CD4-positive, alpha-beta T cell (primary cell): Measurements from ENCODE around the gene FBXO9. TPM values are rescaled to one million over a fixed set of nuclear protein-coding genes. Genes with fewer than 3 reads are reported as not detected.

Experiments used
- ATAC-seq: fragments of 200-7000 bp; cut with Tn5 transposase; one replicate; pipeline ENCODE4 v1.10.0; 2022; ENCODE audit warnings: mild to moderate bottlenecking; ENCODE audit not compliant: poor library complexity
- CTCF ChIA-PET: fragments of 350-600 bp; sonication (Branson Sonifier 250); formaldehyde crosslinking; loops from one replicate; lab custom pipeline; 2021; ENCODE audit warnings: antibody characterized with exemption, inconsistent platforms; lab: Charles Lee
- POLR2A ChIA-PET: fragments of 350-600 bp; sonication (Branson Sonifier 250); formaldehyde crosslinking; loops from one replicate; lab custom pipeline; 2021; ENCODE audit warnings: antibody characterized with exemption, inconsistent platforms; lab: Charles Lee
- DNase-seq, 14 experiments: peaks; one replicate each; pipeline ENCODE4 v3.0.0-alpha.2; 2013 to 2020; ENCODE audit warnings: mixed read lengths in 2 of 14
- H3K27ac ChIP-seq, 2 donors: one replicate each; pipeline versions ENCODE4 v1.5.1 to v1.7.0; 2013; ENCODE audit warnings: low read length in 2 of 2, low read depth in 1 of 2, mild to moderate bottlenecking in 1 of 2
- H3K27me3 ChIP-seq, 2 experiments: 1 replicate in 1 of 2; 2 replicates in 1 of 2; pipeline versions ENCODE4 v1.6.1 to v1.7.0; 2013; ENCODE audit warnings: low read length in 2 of 2, control low read depth in 1 of 2, mild to moderate bottlenecking in 1 of 2, moderate library complexity in 1 of 2; ENCODE audit not compliant: insufficient read depth in 2 of 2, control insufficient read depth in 1 of 2
- H3K36me3 ChIP-seq: one replicate; pipeline ENCODE4 v1.6.1; 2013; ENCODE audit warnings: low read length, control low read depth; ENCODE audit not compliant: insufficient read depth
- H3K4me1 ChIP-seq: one replicate; pipeline ENCODE4 v1.6.1; 2013; ENCODE audit warnings: low read length, control low read depth; ENCODE audit not compliant: insufficient read depth
- H3K4me3 ChIP-seq: one replicate; pipeline ENCODE4 v1.5.1; 2013; ENCODE audit warnings: mild to moderate bottlenecking, low read length, moderate library complexity
- H3K9me3 ChIP-seq, 2 experiments: 1 replicate in 1 of 2; 2 replicates in 1 of 2; pipeline versions ENCODE4 v1.6.1 to v1.7.0; 2013; ENCODE audit warnings: low read length in 2 of 2, mild to moderate bottlenecking in 2 of 2, control low read depth in 1 of 2, moderate library complexity in 1 of 2; ENCODE audit not compliant: control insufficient read depth in 1 of 2, insufficient read depth in 1 of 2
- H3K27ac Mint-ChIP-seq: one replicate; pipeline ENCODE4 v1.8.0; 2020; ENCODE audit warnings: mixed read lengths
- H3K27me3 Mint-ChIP-seq: one replicate; pipeline ENCODE4 v1.8.0; 2021; ENCODE audit warnings: mixed read lengths
- H3K36me3 Mint-ChIP-seq: one replicate; pipeline ENCODE4 v1.8.0; 2021; ENCODE audit warnings: low read depth, mixed read lengths
- H3K4me1 Mint-ChIP-seq: one replicate; pipeline ENCODE4 v1.8.0; 2021; ENCODE audit warnings: low read depth, mixed read lengths
- H3K4me3 Mint-ChIP-seq: one replicate; pipeline ENCODE4 v1.8.0; 2020; ENCODE audit warnings: mild to moderate bottlenecking, mixed read lengths
- H3K9me3 Mint-ChIP-seq: one replicate; pipeline ENCODE4 v1.8.0; 2020; ENCODE audit warnings: mixed read lengths
- intact Hi-C, 2 experiments: fragments of 100-400 bp; cut with DNase I in 1 of 2; cut with micrococcal nuclease in 1 of 2; formaldehyde crosslinking; loops; one replicate each; pipeline versions ENCODE4 v1.15.1 to v1.9.0; 2023 to 2025; cut with DNase I, micrococcal nuclease
- total RNA-seq, 174 experiments: library from RNA in 2 of 174; stranded (reverse) in 2 of 174; gene quantifications; one replicate each; pipeline ENCODE4 v1.2.3 and lab custom pipeline; 2021 to 2026
- TF ChIP-seq, protein P1 (sequence below): fragments of 200-600 bp; IDR thresholded peaks from one replicate; pipeline ENCODE4 v1.8.0; 2022; ENCODE audit warnings: antibody characterized with exemption, mild to moderate bottlenecking

Gene FBXO9
- total RNA-seq, 2 experiments from 2014 or later = 67.3 to 77.0 TPM

DNA sequence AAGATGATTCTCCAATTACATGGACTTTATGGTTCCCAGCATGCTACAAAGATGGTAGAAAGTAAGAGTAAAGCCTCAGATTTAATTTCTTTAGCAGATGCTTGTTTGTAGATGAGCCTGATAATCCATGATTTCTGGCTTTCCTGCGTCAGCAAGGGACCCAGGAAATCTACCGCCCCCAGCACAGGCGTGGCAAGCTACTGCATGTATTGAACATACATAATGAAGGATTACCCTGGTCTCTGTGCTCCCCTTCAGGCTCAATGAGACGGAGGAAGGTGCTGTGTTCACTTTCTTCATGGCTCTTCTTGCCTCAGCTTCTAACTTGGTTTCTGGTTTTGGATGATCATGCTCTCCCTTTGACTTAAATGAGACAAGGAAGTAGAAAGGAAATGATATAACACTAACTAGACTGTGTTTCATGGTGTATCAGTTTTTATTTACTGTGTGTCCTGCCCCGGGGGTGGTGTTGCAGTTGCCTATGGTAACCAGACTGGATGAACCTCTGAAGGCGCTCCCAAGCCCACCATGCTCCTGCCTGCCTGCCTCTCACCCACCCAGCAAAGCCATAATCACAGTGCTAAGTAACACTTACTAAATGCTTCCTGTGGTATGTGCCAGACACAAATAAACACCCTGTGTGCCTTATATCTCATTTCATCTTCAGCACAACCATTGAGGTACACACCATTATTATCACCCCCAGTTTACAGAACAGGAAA is 65.5 kb downstream of the FBXO9 start:
- Mint-ChIP-seq H3K4me3 (no peak overlapping the region), H3K27ac (no peak overlapping the region), H3K27me3 (peaks cover 28% of the 10 kb centered on the region), H3K36me3 (no peaks in the 10 kb centered on the region), H3K9me3 (no peaks in the 10 kb centered on the region), H3K4me1 (peaks cover 5% of the 10 kb centered on the region)
- POLR2A ChIA-PET = no interaction called here
- DNase-seq (no peak), ATAC-seq (no peak)
- no peaks in the 10 kb centered on the region for H3K4me1 ChIP-seq
- peaks cover 0 to 5% of the 10 kb centered on the region in 2 experiments for H3K9me3 ChIP-seq
- H3K27me3 ChIP-seq = peaks cover 0 to 2% of the 10 kb centered on the region in 2 experiments
- TF ChIP-seq, protein P1, sequence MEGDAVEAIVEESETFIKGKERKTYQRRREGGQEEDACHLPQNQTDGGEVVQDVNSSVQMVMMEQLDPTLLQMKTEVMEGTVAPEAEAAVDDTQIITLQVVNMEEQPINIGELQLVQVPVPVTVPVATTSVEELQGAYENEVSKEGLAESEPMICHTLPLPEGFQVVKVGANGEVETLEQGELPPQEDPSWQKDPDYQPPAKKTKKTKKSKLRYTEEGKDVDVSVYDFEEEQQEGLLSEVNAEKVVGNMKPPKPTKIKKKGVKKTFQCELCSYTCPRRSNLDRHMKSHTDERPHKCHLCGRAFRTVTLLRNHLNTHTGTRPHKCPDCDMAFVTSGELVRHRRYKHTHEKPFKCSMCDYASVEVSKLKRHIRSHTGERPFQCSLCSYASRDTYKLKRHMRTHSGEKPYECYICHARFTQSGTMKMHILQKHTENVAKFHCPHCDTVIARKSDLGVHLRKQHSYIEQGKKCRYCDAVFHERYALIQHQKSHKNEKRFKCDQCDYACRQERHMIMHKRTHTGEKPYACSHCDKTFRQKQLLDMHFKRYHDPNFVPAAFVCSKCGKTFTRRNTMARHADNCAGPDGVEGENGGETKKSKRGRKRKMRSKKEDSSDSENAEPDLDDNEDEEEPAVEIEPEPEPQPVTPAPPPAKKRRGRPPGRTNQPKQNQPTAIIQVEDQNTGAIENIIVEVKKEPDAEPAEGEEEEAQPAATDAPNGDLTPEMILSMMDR = no peak
- H3K27ac ChIP-seq = no peak overlapping the region
- H3K4me3 ChIP-seq = no peak overlapping the region
- CTCF ChIA-PET = no interaction called here
- H3K36me3 ChIP-seq = no peaks in the 10 kb centered on the region
- intact Hi-C loops = no loop called here

DNA sequence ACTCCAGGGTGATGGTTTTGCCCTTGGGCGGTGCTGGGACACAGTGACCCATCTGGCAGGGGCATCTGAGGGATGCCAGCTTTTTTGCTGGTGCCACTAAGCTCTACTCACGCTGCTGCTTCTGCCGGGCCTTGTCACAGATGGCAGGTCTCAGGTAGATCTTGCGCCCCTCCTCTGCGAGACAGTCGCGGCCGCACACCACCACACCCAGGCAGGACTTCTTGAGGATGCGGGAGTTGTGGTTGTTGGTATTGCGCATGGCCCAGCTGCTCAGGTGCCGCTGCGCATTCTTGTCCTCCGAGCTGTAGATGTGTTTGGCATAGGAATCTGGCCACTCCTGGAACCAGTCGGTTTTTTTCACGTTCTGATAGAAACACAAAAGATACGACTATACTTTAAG is 68.8 kb downstream of the FBXO9 start:
- intact Hi-C loops = no loop called here
- Mint-ChIP-seq H3K27ac (no peak overlapping the region), H3K9me3 (no peaks in the 10 kb centered on the region), H3K4me3 (no peak overlapping the region), H3K27me3 (peaks cover 16% of the 10 kb centered on the region), H3K4me1 (peaks cover 5% of the 10 kb centered on the region), H3K36me3 (no peaks in the 10 kb centered on the region)
- no peak overlapping the region for H3K4me3 ChIP-seq
- ATAC-seq = no peak
- TF ChIP-seq, protein P1 = no peak
- no peak for DNase-seq
- no peaks in the 10 kb centered on the region for H3K4me1 ChIP-seq
- CTCF ChIA-PET = no interaction called here
- H3K9me3 ChIP-seq = peaks cover 0 to 5% of the 10 kb centered on the region in 2 experiments
- H3K27me3 ChIP-seq = peaks cover 0 to 3% of the 10 kb centered on the region in 2 experiments
- no peak overlapping the region for H3K27ac ChIP-seq
- POLR2A ChIA-PET = no interaction called here
- no peaks in the 10 kb centered on the region for H3K36me3 ChIP-seq

DNA sequence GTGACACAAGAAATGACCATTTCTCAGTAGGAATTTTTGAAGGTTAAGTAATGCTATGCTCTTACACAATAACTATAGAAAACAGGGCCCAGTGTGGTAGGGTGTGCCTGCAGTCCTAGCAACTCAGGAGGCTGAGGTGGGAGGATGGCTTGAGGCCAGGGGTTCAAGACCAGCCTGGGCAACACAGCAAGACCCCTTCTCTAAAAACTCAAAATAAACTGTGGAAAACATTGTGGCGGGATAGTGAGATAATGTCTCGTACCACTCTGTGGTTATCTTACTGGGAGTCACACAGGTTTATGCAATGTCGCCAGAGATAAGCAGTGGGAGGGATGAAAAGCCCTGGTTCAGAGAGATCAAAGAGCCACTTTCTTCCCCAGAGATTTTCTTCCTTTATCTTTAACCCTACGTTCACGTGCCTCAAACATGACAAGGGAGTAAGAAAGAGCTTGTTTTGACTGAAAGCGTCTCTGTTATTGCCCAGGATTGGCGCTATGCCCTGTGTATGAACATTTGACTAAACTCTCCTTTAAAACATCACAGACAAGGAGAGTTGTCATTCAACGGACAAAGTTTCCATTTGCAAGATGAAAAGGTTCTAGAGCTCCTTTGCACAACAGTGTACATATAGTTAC is 69.5 kb downstream of the FBXO9 start:
- Mint-ChIP-seq H3K27me3 (peaks cover 13% of the 10 kb centered on the region), H3K9me3 (no peaks in the 10 kb centered on the region), H3K36me3 (no peaks in the 10 kb centered on the region), H3K27ac (no peak overlapping the region), H3K4me3 (no peak overlapping the region), H3K4me1 (peaks cover 5% of the 10 kb centered on the region)
- peaks cover 0 to 3% of the 10 kb centered on the region in 2 experiments for H3K27me3 ChIP-seq
- peaks cover 0 to 5% of the 10 kb centered on the region in 2 experiments for H3K9me3 ChIP-seq
- intact Hi-C loops = no loop called here
- POLR2A ChIA-PET = no interaction called here
- H3K27ac ChIP-seq = no peak overlapping the region
- no peak for DNase-seq
- ATAC-seq = no peak
- CTCF ChIA-PET = no interaction called here
- H3K36me3 ChIP-seq = no peaks in the 10 kb centered on the region
- TF ChIP-seq, protein P1 = no peak
- no peaks in the 10 kb centered on the region for H3K4me1 ChIP-seq
- no peak overlapping the region for H3K4me3 ChIP-seq
